Mesothelial cell of epicardium (in vitro differentiated cells): ENCODE results near the gene GALNS. TPM values are rescaled to one million over a fixed set of nuclear protein-coding genes. Genes with fewer than 3 reads are reported as not detected.

Source experiments
- DNase-seq, 2 experiments: peaks; one replicate each; pipeline ENCODE4 v3.0.0; 2021; ENCODE audit warnings: low spot score in 2 of 2; ENCODE audit not compliant: unreplicated experiment in 2 of 2
- H3K27ac Mint-ChIP-seq: 2 replicates; pipeline ENCODE4 v1.8.0; 2021; ENCODE audit warnings: mixed read lengths
- H3K27me3 Mint-ChIP-seq: 2 replicates; pipeline ENCODE4 v1.8.0; 2021; ENCODE audit warnings: low read depth, mixed read lengths
- H3K36me3 Mint-ChIP-seq: 2 replicates; pipeline ENCODE4 v1.8.0; 2021; ENCODE audit warnings: mixed read lengths
- H3K4me1 Mint-ChIP-seq: 2 replicates; pipeline ENCODE4 v1.8.0; 2021; ENCODE audit warnings: mixed read lengths
- H3K4me3 Mint-ChIP-seq: 2 replicates; pipeline ENCODE4 v1.8.0; 2021; ENCODE audit warnings: mild to moderate bottlenecking, moderate library complexity, mixed read lengths
- H3K9me3 Mint-ChIP-seq: 2 replicates; pipeline ENCODE4 v1.8.0; 2021; ENCODE audit warnings: mixed read lengths
- total RNA-seq: library from RNA; stranded (reverse); gene quantifications from 3 replicates; pipeline ENCODE4 v1.2.1, GENCODE V29; 2021
- TF ChIP-seq, protein P1 (sequence below): fragments of 200-600 bp; sonication (generic); IDR thresholded peaks from one replicate; pipeline ENCODE4 v1.5.0; 2021; ENCODE audit warnings: antibody characterized with exemption; ENCODE audit not compliant: unreplicated experiment

GALNS gene
- total RNA-seq, 1 donor from 2014 or later: 42.4 TPM

DNA sequence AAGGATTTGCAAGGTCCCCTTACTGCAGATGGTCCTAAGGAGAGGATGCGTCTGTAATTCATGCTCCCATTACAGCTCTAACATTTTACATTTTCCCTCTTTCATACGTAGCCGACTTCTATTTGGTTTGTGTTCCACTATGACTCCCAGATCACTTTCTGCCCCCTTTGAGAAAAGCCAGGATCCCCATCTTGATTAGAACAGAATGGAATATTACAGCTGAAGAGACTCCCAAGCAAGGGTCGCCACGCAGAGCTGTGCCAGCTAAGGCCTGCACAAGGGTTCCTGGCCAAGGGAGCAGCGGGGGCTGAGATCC is 56.5 kb downstream of the GALNS start:
- peak overlapping the region; percentile 6 for H3K4me3 Mint-ChIP-seq
- no peak for DNase-seq
- no peak overlapping the region for H3K27ac Mint-ChIP-seq
- no peaks in the 10 kb centered on the region for H3K36me3 Mint-ChIP-seq
- TF ChIP-seq, protein P1, sequence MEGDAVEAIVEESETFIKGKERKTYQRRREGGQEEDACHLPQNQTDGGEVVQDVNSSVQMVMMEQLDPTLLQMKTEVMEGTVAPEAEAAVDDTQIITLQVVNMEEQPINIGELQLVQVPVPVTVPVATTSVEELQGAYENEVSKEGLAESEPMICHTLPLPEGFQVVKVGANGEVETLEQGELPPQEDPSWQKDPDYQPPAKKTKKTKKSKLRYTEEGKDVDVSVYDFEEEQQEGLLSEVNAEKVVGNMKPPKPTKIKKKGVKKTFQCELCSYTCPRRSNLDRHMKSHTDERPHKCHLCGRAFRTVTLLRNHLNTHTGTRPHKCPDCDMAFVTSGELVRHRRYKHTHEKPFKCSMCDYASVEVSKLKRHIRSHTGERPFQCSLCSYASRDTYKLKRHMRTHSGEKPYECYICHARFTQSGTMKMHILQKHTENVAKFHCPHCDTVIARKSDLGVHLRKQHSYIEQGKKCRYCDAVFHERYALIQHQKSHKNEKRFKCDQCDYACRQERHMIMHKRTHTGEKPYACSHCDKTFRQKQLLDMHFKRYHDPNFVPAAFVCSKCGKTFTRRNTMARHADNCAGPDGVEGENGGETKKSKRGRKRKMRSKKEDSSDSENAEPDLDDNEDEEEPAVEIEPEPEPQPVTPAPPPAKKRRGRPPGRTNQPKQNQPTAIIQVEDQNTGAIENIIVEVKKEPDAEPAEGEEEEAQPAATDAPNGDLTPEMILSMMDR: no peak
- H3K27me3 Mint-ChIP-seq: no peaks in the 10 kb centered on the region
- no peaks in the 10 kb centered on the region for H3K9me3 Mint-ChIP-seq
- no peaks in the 10 kb centered on the region for H3K4me1 Mint-ChIP-seq

DNA sequence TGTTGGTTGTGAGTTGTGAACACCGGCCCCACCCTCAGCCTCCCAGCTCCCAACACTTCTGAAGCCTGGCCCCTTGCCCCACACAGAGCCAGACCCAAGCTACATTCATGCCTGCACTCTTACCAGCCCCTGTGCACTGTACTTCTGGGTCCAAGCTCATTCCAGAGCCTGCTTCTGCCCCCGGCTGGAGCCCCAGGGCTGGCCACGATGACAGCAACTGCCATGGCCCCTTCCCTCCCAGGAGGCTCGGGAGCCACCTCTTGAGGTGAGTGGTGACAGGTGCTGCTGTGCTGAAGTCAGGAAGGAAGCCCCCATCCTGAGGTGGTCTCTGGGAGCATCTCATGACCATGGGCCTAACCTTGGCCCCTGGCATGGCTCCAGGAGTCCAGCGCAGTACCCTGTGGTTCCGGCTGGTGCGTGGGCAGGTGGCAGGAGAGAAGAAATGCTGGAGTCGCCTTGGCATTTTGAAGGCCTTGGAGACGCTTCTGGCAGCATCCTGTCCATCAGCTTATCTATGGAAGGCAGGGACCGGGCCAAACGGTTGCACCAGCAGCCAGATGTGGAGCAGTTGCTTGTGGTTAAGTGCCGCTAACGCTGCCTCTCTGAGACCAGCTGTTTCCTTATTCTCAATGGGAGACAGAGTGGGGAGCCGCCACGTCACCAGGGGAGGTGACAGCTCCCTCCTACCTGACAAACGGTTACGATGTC is 57.0 kb downstream of the GALNS start:
- Mint-ChIP-seq H3K27ac (no peak overlapping the region), H3K4me1 (no peaks in the 10 kb centered on the region), H3K4me3 (no peak overlapping the region)

GRCh38 chr16:88798772-88799455 is 57.8 kb downstream of the GALNS start:
- Mint-ChIP-seq H3K27ac (no peak overlapping the region), H3K4me3 (no peak overlapping the region), H3K4me1 (no peaks in the 10 kb centered on the region), H3K27me3 (no peaks in the 10 kb centered on the region), H3K36me3 (no peaks in the 10 kb centered on the region), H3K9me3 (no peaks in the 10 kb centered on the region)
- DNase-seq: no peak
- TF ChIP-seq, protein P1: no peak

More for the DNA sequence above, 57.0 kb downstream of the GALNS start:
- Mint-ChIP-seq H3K27me3 (no peaks in the 10 kb centered on the region), H3K9me3 (no peaks in the 10 kb centered on the region), H3K36me3 (no peaks in the 10 kb centered on the region)
- no peak for DNase-seq
- TF ChIP-seq, protein P1: no peak

GRCh38 chr16:88798073-88798472 is 58.7 kb downstream of the GALNS start:
- no peaks in the 10 kb centered on the region for H3K9me3 Mint-ChIP-seq
- no peaks in the 10 kb centered on the region for H3K27me3 Mint-ChIP-seq
- H3K36me3 Mint-ChIP-seq: no peaks in the 10 kb centered on the region
- no peak overlapping the region for H3K4me3 Mint-ChIP-seq
- no peak overlapping the region for H3K27ac Mint-ChIP-seq
- H3K4me1 Mint-ChIP-seq: no peaks in the 10 kb centered on the region
- no peak for DNase-seq
- TF ChIP-seq, protein P1: no peak

GRCh38 chr16:88796278-88796677 is 60.5 kb downstream of the GALNS start:
- DNase-seq: no peak
- H3K4me1 Mint-ChIP-seq: no peaks in the 10 kb centered on the region
- H3K9me3 Mint-ChIP-seq: no peaks in the 10 kb centered on the region
- H3K27me3 Mint-ChIP-seq: peaks cover 2% of the 10 kb centered on the region
- H3K36me3 Mint-ChIP-seq: no peaks in the 10 kb centered on the region
- no peak overlapping the region for H3K27ac Mint-ChIP-seq
- TF ChIP-seq, protein P1: no peak
- H3K4me3 Mint-ChIP-seq: no peak overlapping the region
